IPS-20b (cell line): ENCODE measurements around the gene ZNF91.
"Not testable (repeated sequence)": the region's sequence is repeated elsewhere in the genome, so short reads cannot be mapped to it uniquely, and the experiment has no call there.

Source experiments
- H3K27ac ChIP-seq: one replicate; pipeline ENCODE4 v1.5.1; 2013; ENCODE audit warnings: low read length
- H3K27me3 ChIP-seq: 2 replicates; pipeline ENCODE4 v1.6.1; 2013; ENCODE audit warnings: mild to moderate bottlenecking, low read length, inconsistent platforms; ENCODE audit not compliant: insufficient read depth
- H3K36me3 ChIP-seq: 2 replicates; pipeline ENCODE4 v1.6.1; 2013; ENCODE audit warnings: low read depth, mild to moderate bottlenecking, inconsistent platforms, low read length, moderate library complexity; ENCODE audit not compliant: insufficient read depth
- H3K4me1 ChIP-seq: 2 replicates; pipeline ENCODE4 v1.6.1; 2013; ENCODE audit warnings: mild to moderate bottlenecking, control low read depth, inconsistent platforms, low read length, moderate library complexity; ENCODE audit not compliant: insufficient read depth
- H3K4me3 ChIP-seq: 2 replicates; pipeline ENCODE4 v1.5.1; 2013; ENCODE audit warnings: mild to moderate bottlenecking, low read length, inconsistent platforms
- H3K9ac ChIP-seq: 2 replicates; pipeline ENCODE4 v1.6.1; 2013; ENCODE audit warnings: low read depth, mild to moderate bottlenecking, inconsistent platforms, low read length, moderate library complexity
- H3K9me3 ChIP-seq: 2 replicates; pipeline ENCODE4 v1.6.1; 2013; ENCODE audit warnings: mild to moderate bottlenecking, low read depth, low read length, inconsistent platforms; ENCODE audit not compliant: insufficient read depth

The ZNF91 gene

DNA sequence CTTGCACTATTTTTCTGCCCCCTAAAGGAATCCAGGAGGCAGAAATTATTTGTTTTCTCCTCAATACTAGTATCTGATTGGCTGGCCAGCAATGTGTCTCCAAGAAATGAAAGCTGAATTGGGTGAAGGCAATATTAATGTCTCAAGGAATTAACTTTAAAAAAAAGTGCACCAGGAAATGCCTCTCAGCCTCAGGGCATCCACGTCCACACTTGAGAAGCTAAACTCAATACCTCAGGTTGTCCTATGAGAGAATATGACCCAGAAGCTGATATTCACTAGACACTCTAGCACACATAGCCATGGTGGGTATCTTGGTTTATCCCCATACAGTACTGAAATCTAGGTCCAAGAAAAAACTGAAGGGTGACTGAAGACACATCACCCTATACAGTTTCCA lies 2.1 kb downstream of the ZNF91 start:
- peaks cover 26% of the 10 kb centered on the region; the same call in 1 of the 2 replicates for H3K36me3 ChIP-seq
- no peak overlapping the region for H3K9ac ChIP-seq
- peaks cover 5% of the 10 kb centered on the region; the same call in 1 of the 2 replicates for H3K9me3 ChIP-seq
- H3K4me3 ChIP-seq: no peak overlapping the region; the same call in 1 of the 2 replicates
- peaks cover 3% of the 10 kb centered on the region; the same call in 1 of the 2 replicates for H3K4me1 ChIP-seq
- H3K27me3 ChIP-seq: no peaks in the 10 kb centered on the region
- H3K27ac ChIP-seq: no peak overlapping the region

DNA sequence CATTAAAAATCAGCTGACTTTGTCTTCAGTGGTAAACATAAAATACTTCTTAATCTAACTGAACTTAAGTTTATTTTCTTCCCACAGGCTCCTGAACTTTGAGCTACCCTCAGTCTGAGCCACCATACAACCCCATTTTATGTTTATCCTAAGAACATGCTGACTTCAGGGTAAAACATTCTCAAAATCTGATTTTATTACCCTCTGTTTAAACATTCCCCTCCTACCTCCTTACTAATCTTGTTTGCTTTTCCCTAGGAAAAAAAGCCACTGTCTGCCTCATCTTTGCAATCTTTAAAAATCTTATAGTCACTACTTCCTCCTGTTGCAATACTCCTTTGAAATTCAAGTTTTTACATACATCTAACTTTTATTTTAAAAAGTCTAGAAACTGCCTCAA lies 4.0 kb downstream of the ZNF91 start:
- peaks cover 5% of the 10 kb centered on the region; the same call in 1 of the 2 replicates for H3K9me3 ChIP-seq
- peaks cover 26% of the 10 kb centered on the region; the same call in 1 of the 2 replicates for H3K36me3 ChIP-seq
- H3K27ac ChIP-seq: no peak overlapping the region
- peaks cover 3% of the 10 kb centered on the region; the same call in 1 of the 2 replicates for H3K4me1 ChIP-seq
- no peaks in the 10 kb centered on the region for H3K27me3 ChIP-seq
- no peak overlapping the region for H3K4me3 ChIP-seq
- no peak overlapping the region for H3K9ac ChIP-seq

DNA sequence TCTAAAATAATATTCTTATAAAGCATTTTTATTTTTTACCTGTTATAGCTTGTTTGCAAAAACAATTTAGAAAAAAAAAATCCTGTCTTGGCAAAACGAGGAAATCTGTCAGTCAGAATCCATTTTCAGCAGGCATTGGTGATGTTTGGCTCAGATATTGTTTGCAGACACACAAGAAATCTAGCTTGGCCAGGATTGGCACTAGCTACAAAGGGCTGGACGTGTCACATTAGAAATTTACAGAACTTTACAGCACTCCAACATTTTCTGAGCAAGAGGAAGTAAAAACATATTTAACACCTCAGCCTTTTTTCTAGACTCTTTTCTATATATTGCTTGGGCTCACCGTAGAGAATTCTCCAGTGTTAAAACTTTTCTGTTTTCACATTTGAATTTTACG lies 9.9 kb downstream of the ZNF91 start:
- no peaks in the 10 kb centered on the region for H3K4me1 ChIP-seq
- no peaks in the 10 kb centered on the region for H3K27me3 ChIP-seq
- no peak overlapping the region for H3K4me3 ChIP-seq
- peaks cover 5% of the 10 kb centered on the region; the same call in 1 of the 2 replicates for H3K9me3 ChIP-seq
- peaks cover 45% of the 10 kb centered on the region; the same call in 1 of the 2 replicates for H3K36me3 ChIP-seq
- H3K27ac ChIP-seq: no peak overlapping the region
- no peak overlapping the region for H3K9ac ChIP-seq

DNA sequence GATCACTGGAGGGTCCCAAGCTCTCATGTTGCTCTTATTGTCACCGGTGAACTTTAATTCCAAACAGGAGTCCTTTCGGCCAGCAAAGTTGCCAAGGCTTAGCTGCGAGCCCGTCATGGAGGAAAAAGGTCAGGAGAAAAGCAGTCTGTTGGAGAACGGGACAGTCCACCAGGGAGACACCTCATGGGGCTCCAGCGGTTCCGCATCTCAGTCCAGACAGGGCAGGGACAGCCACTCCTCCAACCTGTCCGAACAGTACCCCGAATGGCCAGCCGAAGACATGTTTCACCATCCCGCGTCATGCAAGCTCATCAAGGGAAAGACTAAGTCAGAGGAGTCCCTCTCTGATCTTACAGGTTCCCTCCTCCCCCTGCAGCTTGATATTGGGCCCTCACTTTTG lies 10.4 kb downstream of the ZNF91 start:
- Histone ChIP-seq H3K4me3 (no peak overlapping the region), H3K36me3 (peaks cover 45% of the 10 kb centered on the region; the same call in 1 of the 2 replicates), H3K27me3 (no peaks in the 10 kb centered on the region), H3K4me1 (no peaks in the 10 kb centered on the region), H3K9ac (no peak overlapping the region), H3K9me3 (peaks cover 5% of the 10 kb centered on the region; the same call in 1 of the 2 replicates), H3K27ac (no peak overlapping the region)

DNA sequence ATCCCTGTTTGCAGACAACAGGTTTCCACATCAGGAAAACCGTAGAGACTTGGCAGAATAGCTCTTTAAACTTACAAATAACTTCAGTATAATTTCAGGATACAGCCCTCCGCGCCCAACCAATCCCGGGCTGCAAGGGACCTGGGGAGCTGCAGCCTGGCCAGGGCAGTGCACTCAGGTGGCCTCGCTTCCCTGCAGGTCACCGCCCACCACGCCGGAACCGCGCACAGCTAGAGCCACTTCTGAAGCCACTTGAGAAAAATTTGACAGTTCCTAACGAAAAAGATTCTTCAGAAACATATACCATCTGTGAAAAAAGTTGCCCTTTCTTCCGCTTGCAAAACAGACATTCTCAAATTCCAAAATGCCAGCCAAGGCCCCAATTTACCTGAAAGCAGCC lies 11.1 kb downstream of the ZNF91 start:
- Histone ChIP-seq H3K9me3 (peaks cover 5% of the 10 kb centered on the region; the same call in 1 of the 2 replicates), H3K27ac (no peak overlapping the region), H3K27me3 (no peaks in the 10 kb centered on the region), H3K4me1 (no peaks in the 10 kb centered on the region), H3K9ac (no peak overlapping the region), H3K4me3 (no peak overlapping the region), H3K36me3 (peaks cover 44% of the 10 kb centered on the region; the same call in 1 of the 2 replicates)

DNA sequence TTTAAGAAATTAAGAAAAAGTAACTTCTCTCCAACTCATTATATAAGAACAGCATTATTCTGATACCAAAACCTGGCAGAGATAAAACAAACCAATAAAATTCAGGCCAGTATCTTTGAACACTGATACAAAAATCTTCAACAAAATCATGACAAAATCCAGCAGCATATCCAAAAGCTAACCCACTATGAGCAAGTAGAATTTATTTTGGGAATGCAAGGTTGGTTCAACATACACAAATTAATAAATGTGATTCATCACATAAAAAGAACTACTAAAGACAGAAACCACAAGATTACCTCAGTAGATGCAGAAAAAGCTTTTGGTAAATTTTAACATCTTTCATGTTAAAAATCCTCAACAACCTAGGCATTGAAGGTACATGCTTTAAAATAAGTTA lies 12.3 kb downstream of the ZNF91 start:
- Histone ChIP-seq H3K4me3 (no peak overlapping the region), H3K9ac (no peak overlapping the region), H3K9me3 (no peaks in the 10 kb centered on the region), H3K27ac (no peak overlapping the region), H3K27me3 (no peaks in the 10 kb centered on the region), H3K36me3 (peaks cover 40% of the 10 kb centered on the region; the same call in 1 of the 2 replicates), H3K4me1 (no peaks in the 10 kb centered on the region)

DNA sequence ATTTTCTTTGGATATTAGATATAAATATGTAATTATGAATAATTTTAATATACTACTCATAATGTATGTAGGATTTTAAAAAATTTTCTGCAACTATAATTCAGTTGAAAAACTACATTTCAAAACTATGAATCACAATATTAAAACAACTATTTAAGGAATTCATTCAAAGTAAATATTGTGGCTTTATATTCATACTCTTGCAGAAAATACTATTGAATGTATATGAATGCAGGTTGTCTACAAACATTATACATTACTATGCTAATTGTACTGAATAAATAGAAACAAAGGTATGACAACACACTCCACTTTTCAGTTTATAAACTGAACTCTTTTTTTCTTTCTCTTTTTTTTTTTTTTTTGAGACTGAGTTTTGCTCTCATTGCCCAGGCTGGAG lies 14.2 kb downstream of the ZNF91 start:
- Histone ChIP-seq H3K27me3 (no peaks in the 10 kb centered on the region), H3K9me3 (no peaks in the 10 kb centered on the region), H3K27ac (no peak overlapping the region), H3K9ac (no peak overlapping the region), H3K36me3 (peaks cover 40% of the 10 kb centered on the region; the same call in 1 of the 2 replicates), H3K4me1 (no peaks in the 10 kb centered on the region), H3K4me3 (no peak overlapping the region)

DNA sequence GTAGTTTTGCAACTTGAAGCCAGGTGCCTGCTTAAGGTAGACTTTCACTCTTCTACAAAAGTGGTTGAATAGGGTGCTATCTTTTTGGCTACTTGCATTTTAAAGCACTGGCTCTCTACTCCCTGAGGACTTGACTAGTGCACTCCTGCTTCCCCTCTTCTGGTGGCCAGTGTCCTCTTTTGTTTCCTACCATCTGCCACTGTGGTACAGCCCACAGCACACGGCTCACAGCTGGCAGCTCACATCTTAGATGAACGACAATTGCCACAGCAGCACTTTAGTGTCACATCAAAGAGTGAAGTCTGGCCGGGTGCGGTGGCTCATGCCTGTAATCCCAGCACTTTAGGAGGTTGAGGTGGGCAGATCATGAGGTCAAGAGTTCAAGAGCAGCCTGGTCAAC lies 15.6 kb downstream of the ZNF91 start:
- not testable (repeated sequence) for H3K9ac ChIP-seq, H3K4me3 ChIP-seq, H3K4me1 ChIP-seq, H3K27me3 ChIP-seq, H3K9me3 ChIP-seq, H3K27ac ChIP-seq
- H3K36me3 ChIP-seq: peaks cover 43% of the 10 kb centered on the region; the same call in 1 of the 2 replicates

DNA sequence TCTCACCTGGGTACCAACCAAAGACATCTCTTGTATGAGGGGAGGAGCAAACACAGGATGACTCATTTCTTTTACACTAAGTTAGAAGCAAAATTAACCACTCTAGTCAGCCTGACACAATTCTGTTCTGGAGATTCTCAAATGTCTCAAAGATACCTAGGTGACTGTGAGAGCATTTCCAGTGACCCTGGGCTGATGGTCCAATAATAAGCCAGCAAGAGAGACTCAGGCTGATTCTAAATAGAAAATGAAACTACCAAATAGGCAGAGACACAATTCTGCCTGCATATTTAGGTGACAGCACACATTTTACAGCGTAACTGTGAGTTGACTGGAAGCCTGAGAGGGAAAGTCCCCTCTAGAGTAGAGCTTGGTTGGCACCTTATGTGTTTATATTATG lies 16.3 kb downstream of the ZNF91 start:
- H3K27ac ChIP-seq: no peak overlapping the region
- no peak overlapping the region for H3K4me3 ChIP-seq
- no peaks in the 10 kb centered on the region for H3K4me1 ChIP-seq
- peaks cover 4% of the 10 kb centered on the region; the same call in 1 of the 2 replicates for H3K9me3 ChIP-seq
- H3K27me3 ChIP-seq: no peaks in the 10 kb centered on the region
- no peak overlapping the region for H3K9ac ChIP-seq
- H3K36me3 ChIP-seq: peaks cover 40% of the 10 kb centered on the region; the same call in 1 of the 2 replicates

DNA sequence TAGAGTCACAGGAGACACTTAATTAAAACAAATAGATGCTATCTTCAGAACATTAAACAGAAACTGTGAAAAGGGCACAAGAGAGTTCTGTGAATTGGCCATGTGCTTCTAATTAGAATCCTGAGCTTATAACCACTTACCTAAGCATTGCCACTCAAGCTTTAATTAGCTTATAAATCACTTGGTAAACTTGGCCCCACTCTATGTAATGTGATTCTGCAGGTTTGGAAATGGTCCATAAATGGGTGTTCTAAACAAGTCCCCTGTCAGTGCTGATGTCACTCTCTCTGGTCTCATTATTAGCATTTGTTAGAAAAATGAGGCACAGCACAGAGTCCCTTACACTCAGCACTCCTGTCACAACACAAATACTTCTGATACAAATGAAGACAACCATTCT lies 18.0 kb downstream of the ZNF91 start:
- H3K4me1 ChIP-seq: no peaks in the 10 kb centered on the region
- H3K27ac ChIP-seq: no peak overlapping the region
- H3K27me3 ChIP-seq: no peaks in the 10 kb centered on the region
- H3K36me3 ChIP-seq: peaks cover 40% of the 10 kb centered on the region
- H3K9ac ChIP-seq: no peak overlapping the region
- H3K9me3 ChIP-seq: peaks cover 14% of the 10 kb centered on the region; the same call in 1 of the 2 replicates
- H3K4me3 ChIP-seq: no peak overlapping the region

DNA sequence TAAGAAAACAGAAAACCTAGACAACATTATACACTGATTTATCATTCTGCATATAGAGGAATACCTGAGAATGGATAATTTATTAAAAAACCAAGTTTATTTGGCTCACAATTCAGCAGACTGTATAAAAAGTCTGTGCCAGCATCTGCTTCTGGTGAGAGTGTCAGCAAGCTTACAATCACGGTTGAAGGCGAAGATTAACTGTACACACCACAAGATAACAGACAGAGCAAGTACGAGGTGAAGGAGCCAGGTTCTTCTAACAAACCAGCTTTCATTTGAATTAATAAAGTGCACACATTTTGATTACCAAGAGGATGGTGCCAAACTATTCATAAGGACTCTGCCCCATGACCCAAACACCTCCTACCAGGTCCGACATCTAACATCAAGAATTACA lies 28.8 kb downstream of the ZNF91 start:
- Histone ChIP-seq H3K27me3 (no peaks in the 10 kb centered on the region), H3K9me3 (peaks cover 80% of the 10 kb centered on the region), H3K27ac (no peak overlapping the region), H3K4me3 (no peak overlapping the region), H3K9ac (no peak overlapping the region), H3K4me1 (no peaks in the 10 kb centered on the region), H3K36me3 (peaks cover 64% of the 10 kb centered on the region)

DNA sequence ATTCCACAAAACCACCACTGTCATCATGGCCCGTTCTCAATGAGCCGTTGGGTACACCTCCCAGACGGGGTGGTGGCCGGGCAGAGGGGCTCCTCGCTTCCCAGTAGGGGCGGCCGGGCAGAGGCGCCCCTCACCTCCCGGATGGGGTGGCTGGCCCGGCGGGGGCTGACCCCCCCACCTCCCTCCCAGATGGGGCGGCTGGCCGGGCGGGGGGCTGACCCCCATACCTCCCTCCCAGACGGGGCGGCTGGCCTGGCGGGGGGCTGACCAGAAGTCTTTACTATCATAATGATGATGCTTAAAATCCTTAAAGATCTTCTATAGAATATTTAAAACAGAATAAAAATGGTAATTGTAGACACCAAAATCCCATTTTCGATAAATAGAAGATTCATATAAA lies 29.2 kb downstream of the ZNF91 start:
- not testable (repeated sequence) for H3K4me1 ChIP-seq, H3K9ac ChIP-seq, H3K27ac ChIP-seq, H3K27me3 ChIP-seq, H3K4me3 ChIP-seq
- Histone ChIP-seq H3K36me3 (peaks cover 59% of the 10 kb centered on the region), H3K9me3 (peaks cover 82% of the 10 kb centered on the region)
